WTC11 (cell line): ENCODE data around the gene FOXRED2. TPM values are rescaled to one million over a fixed set of nuclear protein-coding genes. Genes with fewer than 3 reads are reported as not detected.

ENCODE experiments used
- ARID4B ChIP-seq: sonication (generic); formaldehyde crosslinking; IDR thresholded peaks from 2 replicates; pipeline ENCODE4 v1.8.0; 2023; ENCODE audit warnings: missing genetic modification reagents, mild to moderate bottlenecking, borderline replicate concordance
- CBFB ChIP-seq: sonication (generic); formaldehyde crosslinking; IDR thresholded peaks from 2 replicates; pipeline ENCODE4 v1.8.1; 2022; ENCODE audit warnings: mild to moderate bottlenecking, low read depth, missing genetic modification reagents
- CREB1 ChIP-seq: sonication (generic); formaldehyde crosslinking; IDR thresholded peaks from 2 replicates; pipeline ENCODE4 v1.8.0; 2023; ENCODE audit warnings: mild to moderate bottlenecking, missing genetic modification reagents
- EMX1 ChIP-seq: fragments of 250-450 bp; sonication (Bioruptor Pico); IDR thresholded peaks from 2 replicates; pipeline ENCODE4 v1.8.0; 2021; ENCODE audit warnings: mild to moderate bottlenecking
- FOXJ3 ChIP-seq: sonication (generic); formaldehyde crosslinking; IDR thresholded peaks from 2 replicates; pipeline ENCODE4 v1.9.0; 2021; ENCODE audit warnings: missing genetic modification reagents, mild to moderate bottlenecking, borderline replicate concordance
- MAX ChIP-seq: sonication (generic); formaldehyde crosslinking; IDR thresholded peaks from 2 replicates; pipeline ENCODE4 v1.8.0; 2022; ENCODE audit warnings: mild to moderate bottlenecking, missing genetic modification reagents
- MYBL2 ChIP-seq: sonication (generic); formaldehyde crosslinking; IDR thresholded peaks from 2 replicates; pipeline ENCODE4 v1.8.1; 2023; ENCODE audit warnings: mild to moderate bottlenecking, moderate library complexity, missing genetic modification reagents
- NR3C1 ChIP-seq: sonication (generic); formaldehyde crosslinking; conservative IDR thresholded peaks from 2 replicates; pipeline ENCODE4 v1.8.1; 2023; ENCODE audit warnings: low read depth, mild to moderate bottlenecking, missing genetic modification reagents
- SP1 ChIP-seq: sonication (generic); formaldehyde crosslinking; conservative IDR thresholded peaks from 2 replicates; pipeline ENCODE4 v1.8.1; 2022; ENCODE audit warnings: missing genetic modification reagents
- ZBTB21 ChIP-seq: sonication (generic); formaldehyde crosslinking; IDR thresholded peaks from 2 replicates; pipeline ENCODE4 v1.8.1; 2023; ENCODE audit warnings: mild to moderate bottlenecking, missing genetic modification reagents, borderline replicate concordance
- ZNF121 ChIP-seq: sonication (generic); formaldehyde crosslinking; IDR thresholded peaks from 2 replicates; pipeline ENCODE4 v1.8.0; 2023; ENCODE audit warnings: missing genetic modification reagents
- total RNA-seq: library from RNA; stranded (reverse); gene quantifications from 3 replicates; pipeline ENCODE4 v1.2.3, GENCODE V29; 2021
- TF ChIP-seq, protein P1 (sequence below): sonication (generic); formaldehyde crosslinking; IDR thresholded peaks from 2 replicates; pipeline ENCODE4 v1.8.0; 2022; ENCODE audit warnings: missing genetic modification reagents
- TF ChIP-seq, protein P2 (sequence below): sonication (generic); formaldehyde crosslinking; IDR thresholded peaks from 2 replicates; pipeline ENCODE4 v1.8.1; 2023; ENCODE audit warnings: mild to moderate bottlenecking, moderate library complexity, missing genetic modification reagents
- TF ChIP-seq, protein P3 (sequence below): fragments of 250-450 bp; sonication (Bioruptor Pico); IDR thresholded peaks from 2 replicates; pipeline ENCODE4 v1.9.0; 2021; ENCODE audit warnings: mild to moderate bottlenecking
- TF ChIP-seq, protein P4 (sequence below): sonication (generic); formaldehyde crosslinking; IDR thresholded peaks from 2 replicates; pipeline ENCODE4 v1.8.1; 2023; ENCODE audit warnings: mild to moderate bottlenecking, missing genetic modification reagents, moderate library complexity

Gene FOXRED2
- total RNA-seq, 1 experiment from 2014 or later, result 20.1 TPM

GRCh38 chr22:36454916-36455570, 51.8 kb downstream of the FOXRED2 start (continued):
- TF ChIP-seq, protein P1, sequence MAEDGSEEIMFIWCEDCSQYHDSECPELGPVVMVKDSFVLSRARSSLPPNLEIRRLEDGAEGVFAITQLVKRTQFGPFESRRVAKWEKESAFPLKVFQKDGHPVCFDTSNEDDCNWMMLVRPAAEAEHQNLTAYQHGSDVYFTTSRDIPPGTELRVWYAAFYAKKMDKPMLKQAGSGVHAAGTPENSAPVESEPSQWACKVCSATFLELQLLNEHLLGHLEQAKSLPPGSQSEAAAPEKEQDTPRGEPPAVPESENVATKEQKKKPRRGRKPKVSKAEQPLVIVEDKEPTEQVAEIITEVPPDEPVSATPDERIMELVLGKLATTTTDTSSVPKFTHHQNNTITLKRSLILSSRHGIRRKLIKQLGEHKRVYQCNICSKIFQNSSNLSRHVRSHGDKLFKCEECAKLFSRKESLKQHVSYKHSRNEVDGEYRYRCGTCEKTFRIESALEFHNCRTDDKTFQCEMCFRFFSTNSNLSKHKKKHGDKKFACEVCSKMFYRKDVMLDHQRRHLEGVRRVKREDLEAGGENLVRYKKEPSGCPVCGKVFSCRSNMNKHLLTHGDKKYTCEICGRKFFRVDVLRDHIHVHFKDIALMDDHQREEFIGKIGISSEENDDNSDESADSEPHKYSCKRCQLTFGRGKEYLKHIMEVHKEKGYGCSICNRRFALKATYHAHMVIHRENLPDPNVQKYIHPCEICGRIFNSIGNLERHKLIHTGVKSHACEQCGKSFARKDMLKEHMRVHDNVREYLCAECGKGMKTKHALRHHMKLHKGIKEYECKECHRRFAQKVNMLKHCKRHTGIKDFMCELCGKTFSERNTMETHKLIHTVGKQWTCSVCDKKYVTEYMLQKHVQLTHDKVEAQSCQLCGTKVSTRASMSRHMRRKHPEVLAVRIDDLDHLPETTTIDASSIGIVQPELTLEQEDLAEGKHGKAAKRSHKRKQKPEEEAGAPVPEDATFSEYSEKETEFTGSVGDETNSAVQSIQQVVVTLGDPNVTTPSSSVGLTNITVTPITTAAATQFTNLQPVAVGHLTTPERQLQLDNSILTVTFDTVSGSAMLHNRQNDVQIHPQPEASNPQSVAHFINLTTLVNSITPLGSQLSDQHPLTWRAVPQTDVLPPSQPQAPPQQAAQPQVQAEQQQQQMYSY (CRISPR knock-in tag), result no peak
- TF ChIP-seq, protein P2, sequence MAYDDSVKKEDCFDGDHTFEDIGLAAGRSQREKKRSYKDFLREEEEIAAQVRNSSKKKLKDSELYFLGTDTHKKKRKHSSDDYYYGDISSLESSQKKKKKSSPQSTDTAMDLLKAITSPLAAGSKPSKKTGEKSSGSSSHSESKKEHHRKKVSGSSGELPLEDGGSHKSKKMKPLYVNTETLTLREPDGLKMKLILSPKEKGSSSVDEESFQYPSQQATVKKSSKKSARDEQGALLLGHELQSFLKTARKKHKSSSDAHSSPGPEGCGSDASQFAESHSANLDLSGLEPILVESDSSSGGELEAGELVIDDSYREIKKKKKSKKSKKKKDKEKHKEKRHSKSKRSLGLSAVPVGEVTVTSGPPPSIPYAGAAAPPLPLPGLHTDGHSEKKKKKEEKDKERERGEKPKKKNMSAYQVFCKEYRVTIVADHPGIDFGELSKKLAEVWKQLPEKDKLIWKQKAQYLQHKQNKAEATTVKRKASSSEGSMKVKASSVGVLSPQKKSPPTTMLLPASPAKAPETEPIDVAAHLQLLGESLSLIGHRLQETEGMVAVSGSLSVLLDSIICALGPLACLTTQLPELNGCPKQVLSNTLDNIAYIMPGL (CRISPR knock-in tag), result no peak
- TF ChIP-seq EMX1 (CRISPR knock-in tag) (no peak), NR3C1 (CRISPR knock-in tag) (peak; percentile 86; the same call in 1 of the 2 replicates), FOXJ3 (CRISPR knock-in tag) (no peak), CBFB (CRISPR knock-in tag) (no peak), ARID4B (CRISPR knock-in tag) (0 out of 2 replicates have a peak, but pooled peaks have one; percentile 24), MAX (CRISPR knock-in tag) (peak; percentile 73; the same call in 1 of the 2 replicates), ZNF121 (CRISPR knock-in tag) (0 out of 2 replicates have a peak, but pooled peaks have one; percentile 2), MYBL2 (CRISPR knock-in tag) (peak; percentile 73), SP1 (CRISPR knock-in tag) (peak; percentile 94), CREB1 (CRISPR knock-in tag) (no peak), ZBTB21 (peak; percentile 86)
- TF ChIP-seq, protein P3, sequence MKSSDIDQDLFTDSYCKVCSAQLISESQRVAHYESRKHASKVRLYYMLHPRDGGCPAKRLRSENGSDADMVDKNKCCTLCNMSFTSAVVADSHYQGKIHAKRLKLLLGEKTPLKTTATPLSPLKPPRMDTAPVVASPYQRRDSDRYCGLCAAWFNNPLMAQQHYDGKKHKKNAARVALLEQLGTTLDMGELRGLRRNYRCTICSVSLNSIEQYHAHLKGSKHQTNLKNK (CRISPR knock-in tag), result no peak
- TF ChIP-seq, protein P4, sequence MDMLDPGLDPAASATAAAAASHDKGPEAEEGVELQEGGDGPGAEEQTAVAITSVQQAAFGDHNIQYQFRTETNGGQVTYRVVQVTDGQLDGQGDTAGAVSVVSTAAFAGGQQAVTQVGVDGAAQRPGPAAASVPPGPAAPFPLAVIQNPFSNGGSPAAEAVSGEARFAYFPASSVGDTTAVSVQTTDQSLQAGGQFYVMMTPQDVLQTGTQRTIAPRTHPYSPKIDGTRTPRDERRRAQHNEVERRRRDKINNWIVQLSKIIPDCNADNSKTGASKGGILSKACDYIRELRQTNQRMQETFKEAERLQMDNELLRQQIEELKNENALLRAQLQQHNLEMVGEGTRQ (CRISPR knock-in tag), result peak; percentile 43; the same call in 1 of the 2 replicates
